ENCODE measurements around the gene PLCL2. TPM values are rescaled to one million over a fixed set of nuclear protein-coding genes. Genes with fewer than 3 reads are reported as not detected.

Gene PLCL2
- total and polyA plus RNA-seq, 7 donors, result 8.0 to 12.6 (median 11.6) TPM

DNA sequence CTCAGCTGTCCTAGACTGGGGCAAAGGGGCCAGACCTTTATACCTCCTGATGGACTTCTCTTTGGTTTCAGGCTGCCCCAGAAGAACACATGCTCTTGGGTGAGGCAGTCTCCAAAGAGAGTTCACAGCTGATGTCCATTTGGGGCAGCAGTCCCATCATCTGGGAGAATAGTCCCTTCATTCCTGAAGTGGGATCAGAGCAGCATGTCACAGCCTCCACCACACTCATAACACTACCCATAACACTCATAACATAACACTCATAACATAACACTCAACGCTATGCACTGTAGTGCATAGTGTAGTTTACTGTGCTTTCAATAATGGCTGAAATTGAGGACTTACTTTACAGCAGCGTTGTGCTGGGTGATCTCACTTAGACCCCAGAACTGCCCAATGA is 36.7 kb upstream of the PLCL2 start:
- intact Hi-C loops (cut with DNase I), result no loop called here

DNA sequence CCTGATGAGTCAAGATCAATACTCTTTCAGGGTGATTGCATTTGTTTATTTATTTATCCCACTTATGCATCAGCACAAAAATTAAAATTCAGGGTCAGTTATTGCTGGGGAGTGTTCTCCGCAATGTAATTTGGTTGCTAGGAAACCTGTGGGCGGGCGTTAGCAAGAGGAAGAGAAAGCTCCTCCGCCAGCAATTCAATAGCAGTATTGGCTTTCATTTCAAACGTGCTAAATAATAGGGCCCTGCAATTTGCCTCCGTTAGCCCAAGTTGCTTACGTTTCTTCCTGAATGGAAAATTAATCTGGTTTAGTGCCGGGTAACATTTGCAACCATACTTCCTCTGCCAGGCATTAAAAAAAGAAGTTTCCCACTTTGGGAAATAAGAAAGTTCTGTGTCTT is 35.5 kb upstream of the PLCL2 start:
- TF ChIP-seq, protein P1, sequence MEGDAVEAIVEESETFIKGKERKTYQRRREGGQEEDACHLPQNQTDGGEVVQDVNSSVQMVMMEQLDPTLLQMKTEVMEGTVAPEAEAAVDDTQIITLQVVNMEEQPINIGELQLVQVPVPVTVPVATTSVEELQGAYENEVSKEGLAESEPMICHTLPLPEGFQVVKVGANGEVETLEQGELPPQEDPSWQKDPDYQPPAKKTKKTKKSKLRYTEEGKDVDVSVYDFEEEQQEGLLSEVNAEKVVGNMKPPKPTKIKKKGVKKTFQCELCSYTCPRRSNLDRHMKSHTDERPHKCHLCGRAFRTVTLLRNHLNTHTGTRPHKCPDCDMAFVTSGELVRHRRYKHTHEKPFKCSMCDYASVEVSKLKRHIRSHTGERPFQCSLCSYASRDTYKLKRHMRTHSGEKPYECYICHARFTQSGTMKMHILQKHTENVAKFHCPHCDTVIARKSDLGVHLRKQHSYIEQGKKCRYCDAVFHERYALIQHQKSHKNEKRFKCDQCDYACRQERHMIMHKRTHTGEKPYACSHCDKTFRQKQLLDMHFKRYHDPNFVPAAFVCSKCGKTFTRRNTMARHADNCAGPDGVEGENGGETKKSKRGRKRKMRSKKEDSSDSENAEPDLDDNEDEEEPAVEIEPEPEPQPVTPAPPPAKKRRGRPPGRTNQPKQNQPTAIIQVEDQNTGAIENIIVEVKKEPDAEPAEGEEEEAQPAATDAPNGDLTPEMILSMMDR (IDR thresholded peaks at IDR 0.05), result no peak
- TF ChIP-seq POLR2AphosphoS5 (IDR thresholded peaks at IDR 0.05), result no peak
- Histone ChIP-seq H3K4me1 (no peaks in the 10 kb centered on the region), H3K9me3 (no peaks in the 10 kb centered on the region), H3K4me3 (no peak overlapping the region), H3K27ac (peak overlapping the region in 3 of 4 donors; percentile 25 to 53 (median 37)), H3K36me3 (no peaks in the 10 kb centered on the region), H3K27me3 (no peaks in the 10 kb centered on the region)
- 9 to 18% methylated on average over 8 of the region's 8 CpGs for WGBS, 2 donors
- peak; percentile 70 for DNase-seq
- intact Hi-C loops (cut with DNase I), result no loop called here

More for the DNA sequence above, 36.7 kb upstream of the PLCL2 start:
- Histone ChIP-seq H3K36me3 (no peaks in the 10 kb centered on the region), H3K27ac (no peak overlapping the region), H3K4me1 (no peaks in the 10 kb centered on the region), H3K9me3 (no peaks in the 10 kb centered on the region), H3K27me3 (no peaks in the 10 kb centered on the region), H3K4me3 (no peak overlapping the region)
- DNase-seq, result no peak
- TF ChIP-seq EP300 (IDR thresholded peaks at IDR 0.05) (no peak), POLR2A (IDR thresholded peaks at IDR 0.05) (no peak), POLR2AphosphoS5 (IDR thresholded peaks at IDR 0.05) (no peak)
- TF ChIP-seq, protein P1 (IDR thresholded peaks at IDR 0.05), result no peak
- WGBS, 2 donors, result 90 to 91% methylated on average over 2 of the region's 2 CpGs

- no peak for DNase-seq
- 47 to 61% methylated on average over 3 of the region's 3 CpGs for WGBS, 2 donors
- intact Hi-C loops (cut with DNase I), result no loop called here
- peak in 1 of 4 donors; percentile 24 for TF ChIP-seq POLR2AphosphoS5 (IDR thresholded peaks at IDR 0.05)
- TF ChIP-seq, protein P1 (IDR thresholded peaks at IDR 0.05), result no peak
- Histone ChIP-seq H3K4me1 (no peaks in the 10 kb centered on the region), H3K27me3 (no peaks in the 10 kb centered on the region), H3K36me3 (no peaks in the 10 kb centered on the region), H3K9me3 (no peaks in the 10 kb centered on the region), H3K4me3 (no peak overlapping the region), H3K27ac (peak overlapping the region in 3 of 4 donors; percentile 25 to 53 (median 37))
Observed at GRCh38 chr3:16849795-16850194, 35.0 kb upstream of the PLCL2 start.

GRCh38 chr3:16855497-16855896 is 29.3 kb upstream of the PLCL2 start:
- Histone ChIP-seq H3K4me3 (no peak overlapping the region), H3K27me3 (no peaks in the 10 kb centered on the region), H3K4me1 (no peaks in the 10 kb centered on the region), H3K36me3 (no peaks in the 10 kb centered on the region), H3K9me3 (no peaks in the 10 kb centered on the region), H3K27ac (no peak overlapping the region)
- intact Hi-C loops (cut with DNase I), result no loop called here
- TF ChIP-seq, protein P1 (IDR thresholded peaks at IDR 0.05), result no peak
- TF ChIP-seq POLR2A (IDR thresholded peaks at IDR 0.05), result no peak
- no peak for TF ChIP-seq POLR2AphosphoS5 (IDR thresholded peaks at IDR 0.05)
- TF ChIP-seq EP300 (IDR thresholded peaks at IDR 0.05), result no peak
- no peak for DNase-seq
- 54 to 75% methylated on average over 1 of the region's 1 CpG for WGBS, 2 donors

GRCh38 chr3:16860234-16860633 is 24.5 kb upstream of the PLCL2 start:
- 76 to 80% methylated on average over 3 of the region's 3 CpGs for WGBS, 2 donors
- H3K9me3 ChIP-seq, result no peaks in the 10 kb centered on the region
- TF ChIP-seq POLR2A (IDR thresholded peaks at IDR 0.05) (no peak), POLR2AphosphoS5 (IDR thresholded peaks at IDR 0.05) (no peak), EP300 (IDR thresholded peaks at IDR 0.05) (no peak)
- TF ChIP-seq, protein P1 (IDR thresholded peaks at IDR 0.05), result no peak
- no peak overlapping the region for H3K27ac ChIP-seq
- no peak overlapping the region for H3K4me3 ChIP-seq
- intact Hi-C loops (cut with DNase I), result no loop called here
- no peaks in the 10 kb centered on the region for H3K4me1 ChIP-seq
- no peak for DNase-seq
- H3K36me3 ChIP-seq, result no peaks in the 10 kb centered on the region
- no peaks in the 10 kb centered on the region for H3K27me3 ChIP-seq
